ENCODE results near the gene CSF1. TPM values are rescaled to one million over a fixed set of nuclear protein-coding genes. Genes with fewer than 3 reads are reported as not detected.
A peak's percentile ranks its signal among the peaks of the same experiment; 100 is the strongest.

The CSF1 gene
- total RNA-seq, 1 donor, result 53.9 TPM

- Histone ChIP-seq H2AFZ (ENCODE audit: low read length) (no peak overlapping the region), H3K4me2 (ENCODE audit: insufficient read depth, low read length) (no peak overlapping the region), H3K27ac (ENCODE audit: low read depth, low read length) (no peak overlapping the region), H3K4me3 (ENCODE audit: insufficient read depth, low read length) (no peak overlapping the region), H3K27me3 (ENCODE audit: insufficient read depth, low read length) (no peaks in the 10 kb centered on the region), H3K4me1 (ENCODE audit: insufficient read depth, low read length) (peaks cover 16% of the 10 kb centered on the region), H3K9me3 (ENCODE audit: low read depth, low read length) (no peaks in the 10 kb centered on the region), H4K20me1 (ENCODE audit: insufficient read depth, low read length) (no peaks in the 10 kb centered on the region), H3K36me3 (ENCODE audit: insufficient read depth, low read length) (no peaks in the 10 kb centered on the region), H3K79me2 (ENCODE audit: insufficient read depth, low read length) (no peaks in the 10 kb centered on the region)
- DNase-seq (ENCODE audit: insufficient read length, low spot score, missing footprints), result peak; percentile 36
- TF ChIP-seq CTCF (IDR thresholded peaks at IDR 0.05; ENCODE audit: extremely low read depth, low read depth, low read length), result no peak
These were observed 13.2 kb upstream of the CSF1 start for GRCh38 chr1:109897259-109897955.

DNA sequence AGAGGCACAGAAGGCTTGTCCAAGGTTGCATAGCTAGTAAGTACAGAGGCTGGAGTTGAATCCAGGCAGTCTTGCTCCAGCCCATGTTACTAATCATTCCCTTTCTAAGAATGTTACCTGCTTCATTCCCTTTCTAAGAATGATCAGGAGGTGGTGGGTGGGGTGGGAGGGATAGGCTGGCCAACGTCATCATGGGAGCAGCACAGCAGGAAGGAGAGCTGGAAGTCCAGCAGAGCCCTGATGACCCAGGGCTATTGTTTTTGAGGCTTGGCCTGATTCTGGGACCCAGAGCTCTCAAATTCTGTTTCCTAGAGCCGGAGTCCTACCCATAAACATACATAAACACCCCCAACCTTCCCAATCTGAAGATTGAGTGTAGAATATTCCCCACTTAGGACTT is 11.8 kb upstream of the CSF1 start:
- peak; percentile 62 for DNase-seq (ENCODE audit: insufficient read length, low spot score, missing footprints)
- H3K79me2 ChIP-seq (ENCODE audit: insufficient read depth, low read length), result no peaks in the 10 kb centered on the region
- no peaks in the 10 kb centered on the region for H3K27me3 ChIP-seq (ENCODE audit: insufficient read depth, low read length)
- H3K9me3 ChIP-seq (ENCODE audit: low read depth, low read length), result no peaks in the 10 kb centered on the region
- H3K27ac ChIP-seq (ENCODE audit: low read depth, low read length), result no peak overlapping the region
- no peak for TF ChIP-seq CTCF (IDR thresholded peaks at IDR 0.05; ENCODE audit: extremely low read depth, low read depth, low read length)
- no peaks in the 10 kb centered on the region for H3K36me3 ChIP-seq (ENCODE audit: insufficient read depth, low read length)
- no peaks in the 10 kb centered on the region for H4K20me1 ChIP-seq (ENCODE audit: insufficient read depth, low read length)
- no peak overlapping the region for H3K4me3 ChIP-seq (ENCODE audit: insufficient read depth, low read length)
- H2AFZ ChIP-seq (ENCODE audit: low read length), result no peak overlapping the region
- H3K4me1 ChIP-seq (ENCODE audit: insufficient read depth, low read length), result peaks cover 10% of the 10 kb centered on the region
- H3K4me2 ChIP-seq (ENCODE audit: insufficient read depth, low read length), result no peak overlapping the region

DNA sequence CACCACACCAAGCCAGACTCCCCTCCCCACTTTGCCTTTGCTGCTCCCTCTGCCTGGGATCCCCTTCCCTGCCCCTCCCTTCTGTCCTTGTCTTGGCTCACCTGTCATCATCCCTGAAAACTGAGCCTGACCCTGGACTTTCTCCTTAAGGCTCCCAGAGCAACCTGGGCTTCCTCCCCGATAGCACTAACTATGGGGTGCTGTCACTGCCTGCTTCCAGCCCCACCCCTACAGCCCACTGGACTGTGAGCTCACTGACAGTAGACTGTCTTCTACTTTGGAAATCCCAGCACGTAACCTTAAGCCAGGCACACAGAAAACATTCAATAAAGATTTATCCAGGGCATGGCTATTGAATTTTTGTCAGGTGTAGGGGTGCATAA is 9.5 kb upstream of the CSF1 start:
- Histone ChIP-seq H3K9me3 (ENCODE audit: low read depth, low read length) (no peaks in the 10 kb centered on the region), H3K27me3 (ENCODE audit: insufficient read depth, low read length) (no peaks in the 10 kb centered on the region), H3K36me3 (ENCODE audit: insufficient read depth, low read length) (no peaks in the 10 kb centered on the region), H4K20me1 (ENCODE audit: insufficient read depth, low read length) (no peaks in the 10 kb centered on the region), H3K4me1 (ENCODE audit: insufficient read depth, low read length) (peaks cover 6% of the 10 kb centered on the region), H3K27ac (ENCODE audit: low read depth, low read length) (no peak overlapping the region), H3K79me2 (ENCODE audit: insufficient read depth, low read length) (no peaks in the 10 kb centered on the region), H3K4me2 (ENCODE audit: insufficient read depth, low read length) (no peak overlapping the region), H2AFZ (ENCODE audit: low read length) (no peak overlapping the region), H3K4me3 (ENCODE audit: insufficient read depth, low read length) (no peak overlapping the region)
- no peak for TF ChIP-seq CTCF (IDR thresholded peaks at IDR 0.05; ENCODE audit: extremely low read depth, low read depth, low read length)
- no peak for DNase-seq (ENCODE audit: insufficient read length, low spot score, missing footprints)

DNA sequence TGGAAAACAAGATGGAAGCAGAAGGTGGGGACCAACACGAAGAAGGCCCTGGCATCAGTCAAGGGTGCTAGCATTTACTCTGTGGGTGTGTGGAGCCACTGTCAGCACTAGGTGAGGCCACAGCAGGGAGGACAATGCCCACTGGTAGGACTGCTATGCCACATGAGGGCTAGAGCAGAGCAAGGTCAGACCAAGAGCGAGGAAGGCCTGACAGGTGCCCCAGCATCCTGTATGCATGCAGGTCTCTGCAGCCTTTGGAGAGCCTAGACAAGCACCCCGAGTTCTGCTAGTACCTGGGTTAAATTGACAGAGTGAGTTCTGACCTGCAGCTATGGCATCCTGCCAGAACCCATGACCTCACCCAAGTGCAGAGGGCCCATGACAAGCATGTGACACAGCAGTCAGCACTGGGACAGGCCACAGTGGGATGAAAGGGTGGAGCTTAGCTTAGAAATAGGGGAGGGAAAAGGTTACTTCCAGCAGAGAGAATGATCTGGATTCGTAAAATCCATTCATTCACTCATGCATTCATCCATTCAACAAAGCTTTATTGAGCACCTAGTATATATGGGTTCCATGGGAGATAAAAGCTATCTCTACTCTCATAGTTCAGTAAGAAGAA is 9.0 kb upstream of the CSF1 start:
- Histone ChIP-seq H3K4me1 (ENCODE audit: insufficient read depth, low read length) (peaks cover 3% of the 10 kb centered on the region), H3K27me3 (ENCODE audit: insufficient read depth, low read length) (no peaks in the 10 kb centered on the region), H3K79me2 (ENCODE audit: insufficient read depth, low read length) (no peaks in the 10 kb centered on the region), H3K4me3 (ENCODE audit: insufficient read depth, low read length) (no peak overlapping the region), H3K4me2 (ENCODE audit: insufficient read depth, low read length) (no peak overlapping the region), H3K36me3 (ENCODE audit: insufficient read depth, low read length) (no peaks in the 10 kb centered on the region), H3K27ac (ENCODE audit: low read depth, low read length) (no peak overlapping the region), H2AFZ (ENCODE audit: low read length) (no peak overlapping the region), H4K20me1 (ENCODE audit: insufficient read depth, low read length) (no peaks in the 10 kb centered on the region), H3K9me3 (ENCODE audit: low read depth, low read length) (no peaks in the 10 kb centered on the region)
- TF ChIP-seq CTCF (IDR thresholded peaks at IDR 0.05; ENCODE audit: extremely low read depth, low read depth, low read length), result no peak
- peak; percentile 27 for DNase-seq (ENCODE audit: insufficient read length, low spot score, missing footprints)

Measured in osteoblast (primary cell).